A549 treated with Hydrocortisone at 1 μM for 4 hours (cell line): ENCODE data around the gene TRIM16. TPM values are rescaled to one million over a fixed set of nuclear protein-coding genes. Genes with fewer than 3 reads are reported as not detected.

Experiments used
- total RNA-seq: library from RNA; stranded (reverse); fragments of 200-300 nt; extraction: Qiagen RNA extraction; gene quantifications from 5 replicates; pipeline ENCODE4 v1.2.3, GENCODE V29; 2022

TRIM16 gene
- total RNA-seq: 180 to 235 TPM (median 202 TPM) in 5 replicates

GRCh38 chr17:15683824-15684478 lies at the start of gene TRIM16:
TRIM16 (minus strand) TSS chr17:15684311; CDS start chr17:15651609, 32,702 bp downstream.

GRCh38 chr17:15731900-15732299 lies 47.8 kb upstream of the TRIM16 start, which contains the start of gene TBC1D26:
TBC1D26 (plus strand) TSS chr17:15732283; CDS start chr17:15735349, 3,066 bp downstream.

GRCh38 chr17:15699413-15699924 lies 15.4 kb upstream of the TRIM16 start, which contains the start of gene ZNF286A:
ZNF286A (plus strand) TSS chr17:15699752; CDS start chr17:15700330, 578 bp downstream.

GRCh38 chr17:15619331-15620058 lies 64.6 kb downstream of the TRIM16 start, which contains the start of gene FBXW10B:
FBXW10B (minus strand) TSS chr17:15619704; CDS start chr17:15619512, 192 bp downstream.

Other genes with a start within 250 kb of the TRIM16 start
- gene CDRT4, start 216.7 kb downstream of the TRIM16 start, total RNA-seq: 0.51 to 1.7 TPM (median 1.2 TPM) in 4 of 5 replicates, not detected in the other
- 6.2 to 13.9 TPM (median 9.9 TPM) in 5 replicates for gene TVP23C, start 120.8 kb downstream of the TRIM16 start, total RNA-seq
- 1.9 to 3.2 TPM (median 2.7 TPM) in 5 replicates for gene FBXW10B, start 64.6 kb downstream of the TRIM16 start, total RNA-seq
- 22.6 to 37.9 TPM (median 24.8 TPM) in 5 replicates for gene ZNF286A, start 15.4 kb upstream of the TRIM16 start, total RNA-seq
- gene TBC1D26, start 48.0 kb upstream of the TRIM16 start, total RNA-seq: 0.07 TPM in 1 of 5 replicates, not detected in the others